Caco-2 (cell line): ENCODE results near the gene PARVB. TPM values are rescaled to one million over a fixed set of nuclear protein-coding genes. Genes with fewer than 3 reads are reported as not detected.

Experiments
- BruUV-seq: library from RNA; stranded (reverse); fragments of 400-500 nt; replicated peaks from 2 replicates; lab custom pipeline; 2021; lab: Mats Ljungman, UMichigan
- CTCF ChIA-PET: fragments of 300-600 bp; sonication (Branson Sonifier 250); formaldehyde crosslinking; loops from one replicate; lab custom pipeline; 2022; ENCODE audit warnings: antibody characterized with exemption; lab: Charles Lee
- POLR2A ChIA-PET: fragments of 300-600 bp; sonication (Branson Sonifier 250); formaldehyde crosslinking; loops from one replicate; lab custom pipeline; 2022; ENCODE audit warnings: antibody characterized with exemption; lab: Charles Lee
- DNase-seq, 2 experiments: peaks; one replicate each; pipeline versions ENCODE4 v3.0.0 to v3.0.0-alpha.2; 2020 to 2022
- H3K27me3 ChIP-seq: replicated peaks from 2 replicates; pipeline ENCODE4 v1.6.0; 2011; ENCODE audit warnings: low read length; ENCODE audit not compliant: control insufficient read depth, insufficient read depth
- H3K36me3 ChIP-seq: 2 replicates; pipeline ENCODE4 v1.5.1; 2011; ENCODE audit warnings: low read length; ENCODE audit not compliant: control insufficient read depth, insufficient read depth
- H3K4me1 ChIP-seq: fragments of 250-450 bp; sonication (Bioruptor Pico); 2 replicates; pipeline ENCODE4 v1.5.1; 2020; ENCODE audit warnings: mild to moderate bottlenecking
- H3K4me3 ChIP-seq: 2 replicates; pipeline ENCODE4 v1.5.1; 2011; ENCODE audit warnings: low read depth, mild to moderate bottlenecking, control low read depth, low read length
- H3K9me3 ChIP-seq: fragments of 250-450 bp; sonication (Bioruptor Pico); 2 replicates; pipeline ENCODE4 v1.5.1; 2020; ENCODE audit warnings: mild to moderate bottlenecking, moderate library complexity
- H3K27ac Mint-ChIP-seq: one replicate; pipeline ENCODE4 v1.8.0; 2022; ENCODE audit warnings: mixed read lengths; ENCODE audit not compliant: unreplicated experiment
- H3K27me3 Mint-ChIP-seq: one replicate; pipeline ENCODE4 v1.8.0; 2022; ENCODE audit warnings: mixed read lengths; ENCODE audit not compliant: insufficient read depth, unreplicated experiment
- H3K36me3 Mint-ChIP-seq: one replicate; pipeline ENCODE4 v1.8.0; 2022; ENCODE audit warnings: mild to moderate bottlenecking, mixed read lengths; ENCODE audit not compliant: insufficient read depth, unreplicated experiment
- H3K4me1 Mint-ChIP-seq: one replicate; pipeline ENCODE4 v1.8.0; 2022; ENCODE audit warnings: low read depth, mixed read lengths; ENCODE audit not compliant: unreplicated experiment
- H3K4me3 Mint-ChIP-seq: one replicate; pipeline ENCODE4 v1.8.0; 2022; ENCODE audit warnings: mild to moderate bottlenecking, moderate library complexity, mixed read lengths; ENCODE audit not compliant: unreplicated experiment
- H3K9me3 Mint-ChIP-seq: one replicate; pipeline ENCODE4 v1.8.0; 2022; ENCODE audit warnings: mixed read lengths; ENCODE audit not compliant: unreplicated experiment
- intact Hi-C: fragments of 100-400 bp; cut with micrococcal nuclease; formaldehyde crosslinking; loops from one replicate; pipeline ENCODE4 v1.10.0; 2022; ENCODE audit not compliant: unreplicated experiment
- total RNA-seq: library from RNA; stranded (reverse); gene quantifications from 2 replicates; pipeline ENCODE4 v1.2.3, GENCODE V29; 2022
- TF ChIP-seq, protein P1 (sequence below), 2 experiments: fragments of 200-600 bp in 1 of 2; IDR thresholded peaks; 1 replicate in 1 of 2; 2 replicates in 1 of 2; pipeline versions ENCODE4 v1.5.1 to v1.8.0; 2011 to 2022; ENCODE audit warnings: antibody characterized with exemption in 1 of 2, control low read depth in 1 of 2, inconsistent platforms in 1 of 2, low read depth in 1 of 2, low read length in 1 of 2, mild to moderate bottlenecking in 1 of 2, moderate library complexity in 1 of 2; ENCODE audit not compliant: insufficient read depth in 1 of 2, severe bottlenecking in 1 of 2, unreplicated experiment in 1 of 2

PARVB gene
- total RNA-seq, 1 experiment from 2014 or later: 28.8 TPM

DNA sequence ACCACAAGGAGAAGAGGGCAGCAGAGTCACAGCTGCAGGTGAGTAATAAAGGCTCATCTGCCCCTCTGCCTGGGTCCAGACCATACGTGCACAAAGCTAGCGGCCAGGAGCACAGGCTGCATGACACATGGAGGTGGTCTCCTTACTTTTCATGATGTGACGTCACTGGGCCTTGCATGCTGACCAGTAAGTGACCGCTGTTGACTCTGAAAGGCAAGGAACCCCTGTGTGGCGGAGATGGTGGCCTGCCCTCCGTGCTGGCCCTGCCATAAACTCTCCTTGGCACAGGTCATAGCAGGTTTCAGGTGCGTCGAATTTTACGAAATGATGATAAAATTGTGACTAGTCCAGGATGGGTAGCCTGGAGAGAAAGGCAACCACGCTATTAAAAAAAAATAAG lies 149.1 kb downstream of the PARVB start:
- POLR2A ChIA-PET: no interaction called here
- Histone ChIP-seq H3K4me1 (no peaks in the 10 kb centered on the region), H3K36me3 (no peaks in the 10 kb centered on the region), H3K9me3 (no peaks in the 10 kb centered on the region), H3K27me3 (no peaks in the 10 kb centered on the region; the same call in 1 of the 2 replicates), H3K4me3 (no peak overlapping the region)
- H3K9me3 Mint-ChIP-seq: no peaks in the 10 kb centered on the region
- intact Hi-C loops: no loop called here
- H3K36me3 Mint-ChIP-seq: no peaks in the 10 kb centered on the region
- no peak overlapping the region for H3K27ac Mint-ChIP-seq
- peaks cover 9% of the 10 kb centered on the region for H3K27me3 Mint-ChIP-seq
- TF ChIP-seq, protein P1, sequence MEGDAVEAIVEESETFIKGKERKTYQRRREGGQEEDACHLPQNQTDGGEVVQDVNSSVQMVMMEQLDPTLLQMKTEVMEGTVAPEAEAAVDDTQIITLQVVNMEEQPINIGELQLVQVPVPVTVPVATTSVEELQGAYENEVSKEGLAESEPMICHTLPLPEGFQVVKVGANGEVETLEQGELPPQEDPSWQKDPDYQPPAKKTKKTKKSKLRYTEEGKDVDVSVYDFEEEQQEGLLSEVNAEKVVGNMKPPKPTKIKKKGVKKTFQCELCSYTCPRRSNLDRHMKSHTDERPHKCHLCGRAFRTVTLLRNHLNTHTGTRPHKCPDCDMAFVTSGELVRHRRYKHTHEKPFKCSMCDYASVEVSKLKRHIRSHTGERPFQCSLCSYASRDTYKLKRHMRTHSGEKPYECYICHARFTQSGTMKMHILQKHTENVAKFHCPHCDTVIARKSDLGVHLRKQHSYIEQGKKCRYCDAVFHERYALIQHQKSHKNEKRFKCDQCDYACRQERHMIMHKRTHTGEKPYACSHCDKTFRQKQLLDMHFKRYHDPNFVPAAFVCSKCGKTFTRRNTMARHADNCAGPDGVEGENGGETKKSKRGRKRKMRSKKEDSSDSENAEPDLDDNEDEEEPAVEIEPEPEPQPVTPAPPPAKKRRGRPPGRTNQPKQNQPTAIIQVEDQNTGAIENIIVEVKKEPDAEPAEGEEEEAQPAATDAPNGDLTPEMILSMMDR (IDR thresholded peaks at IDR 0.05; ENCODE audit: insufficient read depth in 1 of 2, low read depth in 1 of 2, low read length in 1 of 2, severe bottlenecking in 1 of 2, unreplicated experiment in 1 of 2): no peak
- H3K4me3 Mint-ChIP-seq: no peak overlapping the region
- CTCF ChIA-PET: no interaction called here
- DNase-seq: no peak
- BruUV-seq: no TSS peak
- no peaks in the 10 kb centered on the region for H3K4me1 Mint-ChIP-seq

DNA sequence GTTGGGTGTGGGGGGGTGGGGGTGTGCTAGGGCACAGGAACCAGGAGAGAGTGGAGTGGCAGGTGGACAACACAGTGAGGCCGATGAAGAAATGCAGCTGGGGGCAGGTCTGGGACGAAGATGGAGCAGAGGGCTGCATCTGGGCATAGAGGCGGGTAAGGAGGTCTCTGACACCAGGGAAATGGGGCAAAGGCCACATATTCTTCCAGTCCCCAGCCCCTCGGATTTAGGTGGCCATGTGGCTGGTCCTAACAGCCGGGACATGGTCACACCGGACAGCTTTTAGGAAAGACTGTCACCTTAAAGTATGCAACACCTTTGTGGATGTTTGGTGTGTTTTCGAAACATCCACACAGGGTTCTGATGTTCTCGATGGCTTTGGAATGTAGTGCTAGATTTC lies 151.6 kb downstream of the PARVB start:
- BruUV-seq: no TSS peak
- H3K4me3 ChIP-seq: no peak overlapping the region
- H3K4me1 ChIP-seq: no peaks in the 10 kb centered on the region
- no peak overlapping the region for H3K27ac Mint-ChIP-seq
- H3K9me3 ChIP-seq: no peaks in the 10 kb centered on the region
- DNase-seq: no peak
- TF ChIP-seq, protein P1 (IDR thresholded peaks at IDR 0.05; ENCODE audit: insufficient read depth in 1 of 2, low read depth in 1 of 2, low read length in 1 of 2, severe bottlenecking in 1 of 2, unreplicated experiment in 1 of 2): no peak
- ChIA-PET POLR2A (no interaction called here), CTCF (no interaction called here)
- no peaks in the 10 kb centered on the region for H3K36me3 Mint-ChIP-seq
- no peaks in the 10 kb centered on the region; the same call in 1 of the 2 replicates for H3K27me3 ChIP-seq
- H3K9me3 Mint-ChIP-seq: no peaks in the 10 kb centered on the region
- no peaks in the 10 kb centered on the region for H3K4me1 Mint-ChIP-seq
- H3K4me3 Mint-ChIP-seq: no peak overlapping the region
- intact Hi-C loops: no loop called here
- H3K27me3 Mint-ChIP-seq: peaks cover 13% of the 10 kb centered on the region
- no peaks in the 10 kb centered on the region for H3K36me3 ChIP-seq

DNA sequence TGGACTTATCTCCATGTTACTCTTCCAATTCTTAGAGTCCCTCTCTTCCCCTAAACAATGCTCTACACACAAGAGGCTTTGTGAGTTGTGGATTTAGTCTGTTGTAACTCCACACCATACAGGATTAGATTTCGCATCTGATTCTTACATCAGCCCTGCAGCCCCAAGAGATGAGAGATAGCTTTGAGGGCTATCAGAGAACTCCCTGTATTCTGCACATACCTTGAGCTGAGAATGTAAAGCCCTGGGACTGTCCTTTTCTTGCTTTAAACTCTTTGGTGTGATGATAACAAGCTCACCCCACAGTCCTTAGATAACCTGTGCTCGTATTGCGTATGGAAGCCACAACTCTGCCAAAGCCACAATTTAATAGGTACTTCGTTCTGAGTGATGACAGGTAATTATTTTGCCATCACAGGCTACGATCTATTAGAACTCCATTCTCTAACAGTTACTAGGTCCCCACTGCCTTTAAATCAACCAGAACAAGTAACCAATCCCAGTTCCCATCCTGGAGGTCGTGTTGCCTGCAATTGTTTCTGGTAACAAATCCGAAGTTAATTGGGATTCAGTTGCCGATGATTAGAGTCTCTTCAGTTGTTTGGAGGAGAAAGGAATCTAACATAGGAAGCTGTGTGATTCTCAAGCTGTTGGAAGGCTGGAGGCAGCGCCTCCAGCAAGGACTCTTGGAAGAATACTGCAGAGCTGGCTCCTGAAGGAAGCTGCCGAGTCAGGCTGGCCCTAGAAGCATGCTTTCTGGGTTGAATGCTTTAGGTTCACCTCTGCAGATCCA lies 155.3 kb downstream of the PARVB start:
- no peak overlapping the region for H3K27ac Mint-ChIP-seq
- no peak for DNase-seq
- TF ChIP-seq, protein P1 (IDR thresholded peaks at IDR 0.05; ENCODE audit: insufficient read depth in 1 of 2, low read depth in 1 of 2, low read length in 1 of 2, severe bottlenecking in 1 of 2, unreplicated experiment in 1 of 2): no peak
- H3K4me3 Mint-ChIP-seq: no peak overlapping the region
- Histone ChIP-seq H3K4me3 (no peak overlapping the region), H3K36me3 (no peaks in the 10 kb centered on the region), H3K27me3 (peaks cover 1% of the 10 kb centered on the region; the same call in 1 of the 2 replicates), H3K4me1 (no peaks in the 10 kb centered on the region), H3K9me3 (no peaks in the 10 kb centered on the region)
- no TSS peak for BruUV-seq
- intact Hi-C loops: no loop called here
- H3K9me3 Mint-ChIP-seq: no peaks in the 10 kb centered on the region
- peaks cover 17% of the 10 kb centered on the region for H3K27me3 Mint-ChIP-seq
- ChIA-PET POLR2A (no interaction called here), CTCF (no interaction called here)
- no peaks in the 10 kb centered on the region for H3K4me1 Mint-ChIP-seq
- H3K36me3 Mint-ChIP-seq: no peaks in the 10 kb centered on the region
